ENCODE data around the gene CNTNAP2.

The CNTNAP2 gene

GRCh38 chr7:147523056-147523455 lies 1406.5 kb downstream of the CNTNAP2 start:
- no peak for DNase-seq (ENCODE audit: low read depth in 4 of 4, low spot score in 1 of 4)

DNA sequence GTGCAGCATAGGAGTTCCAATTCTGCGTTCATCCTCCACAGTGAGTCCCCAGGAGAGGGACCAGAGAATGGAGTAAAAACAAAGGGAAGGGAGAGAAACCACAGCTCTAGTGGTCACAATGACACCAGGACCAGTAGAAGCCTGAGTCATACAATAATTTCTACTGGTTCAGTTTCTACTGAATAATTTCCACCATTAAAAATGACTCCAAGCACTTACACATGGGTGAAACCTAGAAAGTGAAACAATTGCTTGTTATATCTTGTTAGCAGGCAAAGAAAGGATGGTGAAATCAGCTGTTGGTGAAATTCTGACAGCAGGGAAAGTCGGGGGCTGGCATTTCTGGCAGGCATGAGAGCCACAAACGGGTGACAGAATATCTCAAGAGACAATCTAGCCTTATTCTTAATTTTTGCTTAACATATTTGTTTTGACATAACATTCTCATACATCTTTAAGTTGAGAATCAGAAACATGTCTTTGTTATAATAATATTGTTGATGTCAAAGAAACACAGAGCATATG lies 1408.2 kb downstream of the CNTNAP2 start:
- no peak for DNase-seq (ENCODE audit: low read depth in 4 of 4, low spot score in 1 of 4)

DNA sequence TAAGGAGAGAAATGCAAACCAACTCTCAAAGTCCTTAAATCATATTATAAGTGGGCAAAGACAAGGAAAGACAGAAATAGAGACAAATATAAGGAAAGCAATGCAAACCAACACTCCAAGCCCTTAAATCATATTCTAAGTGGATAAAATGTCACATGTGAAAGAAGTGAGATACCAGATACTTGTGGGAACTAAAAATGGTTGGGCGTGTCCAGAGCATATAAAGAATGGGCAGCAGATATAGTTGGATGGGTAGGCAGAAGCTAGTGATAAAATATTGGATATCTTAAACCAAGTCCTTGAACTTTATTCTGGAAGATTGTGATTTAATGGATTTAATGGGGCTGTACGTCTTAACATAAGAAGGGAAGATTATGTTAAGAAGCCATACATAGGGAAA lies 1408.7 kb downstream of the CNTNAP2 start:
- no peak for DNase-seq (ENCODE audit: low read depth in 4 of 4, low spot score in 1 of 4)

DNA sequence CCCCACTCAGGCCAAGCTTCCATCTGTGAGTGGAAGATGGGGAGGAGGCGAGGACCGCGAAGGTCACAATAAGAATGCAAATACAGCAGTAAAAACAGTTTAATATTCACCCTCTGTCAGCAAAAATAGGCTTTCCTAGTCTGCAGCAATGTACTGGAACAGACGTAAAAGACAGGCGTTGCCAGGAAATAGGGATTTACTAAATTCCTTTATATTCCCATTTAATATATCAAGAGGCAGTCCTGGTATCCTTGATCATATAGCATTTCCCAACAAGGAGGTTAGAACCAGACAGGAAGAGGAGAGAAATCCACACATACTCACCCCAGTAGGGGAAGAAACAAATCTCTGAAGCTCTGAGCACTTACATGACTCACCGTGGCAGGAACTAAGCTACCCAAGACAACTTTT lies 1419.1 kb downstream of the CNTNAP2 start:
- DNase-seq (ENCODE audit: low read depth in 4 of 4, low spot score in 1 of 4): no peak

DNA sequence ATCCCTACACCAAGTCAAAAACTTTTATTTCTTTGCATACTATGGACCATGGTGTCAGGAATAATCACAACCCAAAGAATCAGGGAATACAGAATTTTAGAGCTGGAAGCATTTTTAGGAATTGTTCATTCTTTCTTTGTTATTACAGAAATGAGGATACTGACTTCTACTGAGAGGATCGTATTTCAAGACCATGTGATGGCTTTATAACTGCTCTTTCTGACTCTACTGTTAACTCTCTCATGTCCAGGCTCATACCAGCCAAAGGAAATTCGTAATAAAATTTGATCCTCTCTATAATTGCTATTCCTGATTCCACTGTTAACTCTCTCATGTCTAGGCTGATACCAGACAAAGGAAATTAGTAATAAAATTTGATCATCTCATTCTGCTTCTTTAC lies 1423.1 kb downstream of the CNTNAP2 start:
- DNase-seq (ENCODE audit: low read depth in 4 of 4, low spot score in 1 of 4): no peak

- no peak for DNase-seq (ENCODE audit: low read depth in 4 of 4, low spot score in 1 of 4)
Observed at GRCh38 chr7:147540743-147541142, 1424.1 kb downstream of the CNTNAP2 start.

DNA sequence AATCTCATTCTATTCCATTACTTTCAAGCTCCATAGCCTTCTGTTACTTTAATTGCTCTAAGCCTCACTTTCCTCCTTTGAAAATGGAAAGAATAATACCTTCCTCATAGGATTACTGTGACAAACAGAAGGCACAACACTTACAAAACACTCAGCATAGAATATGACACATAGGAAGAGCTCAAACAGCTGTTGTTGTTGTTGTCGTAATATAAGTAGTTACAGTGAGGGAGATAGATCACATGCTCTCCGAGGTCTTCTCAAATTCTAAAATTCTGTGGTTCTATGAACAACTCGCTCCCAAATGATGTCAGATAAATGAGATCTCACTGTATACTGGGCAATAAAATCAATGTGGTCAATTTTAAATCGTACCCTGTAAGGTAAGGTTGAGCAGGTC lies 1424.7 kb downstream of the CNTNAP2 start:
- no peak for DNase-seq (ENCODE audit: low read depth in 4 of 4, low spot score in 1 of 4)

- no peak for DNase-seq (ENCODE audit: low read depth in 4 of 4, low spot score in 1 of 4)
Observed at GRCh38 chr7:147547252-147547897, 1430.8 kb downstream of the CNTNAP2 start.

- DNase-seq (ENCODE audit: low read depth in 4 of 4, low spot score in 1 of 4): no peak
Observed at GRCh38 chr7:147556317-147556716, 1439.7 kb downstream of the CNTNAP2 start.

DNA sequence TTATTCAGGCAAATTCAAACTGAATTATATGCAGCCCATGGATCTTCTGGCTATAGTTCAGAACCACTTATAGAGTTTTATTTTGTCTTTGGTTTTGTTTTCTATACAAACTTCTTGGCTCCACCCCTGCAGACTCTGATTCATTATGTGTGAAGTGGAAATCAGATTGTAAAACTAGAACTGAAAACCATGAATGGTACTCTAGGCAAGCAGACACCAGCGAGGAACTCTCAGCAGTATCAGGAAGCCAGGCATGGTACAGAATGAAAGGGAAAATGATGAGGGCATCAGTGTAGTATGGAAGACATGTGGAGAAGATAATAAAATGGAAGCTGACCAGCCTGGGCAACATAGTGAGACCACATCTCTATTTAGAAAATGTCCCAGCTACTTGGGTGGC lies 1447.1 kb downstream of the CNTNAP2 start:
- no peak for DNase-seq (ENCODE audit: low read depth in 4 of 4, low spot score in 1 of 4)

- no peak for DNase-seq (ENCODE audit: low read depth in 4 of 4, low spot score in 1 of 4)
Observed at GRCh38 chr7:147564786-147565476, 1448.3 kb downstream of the CNTNAP2 start.

DNA sequence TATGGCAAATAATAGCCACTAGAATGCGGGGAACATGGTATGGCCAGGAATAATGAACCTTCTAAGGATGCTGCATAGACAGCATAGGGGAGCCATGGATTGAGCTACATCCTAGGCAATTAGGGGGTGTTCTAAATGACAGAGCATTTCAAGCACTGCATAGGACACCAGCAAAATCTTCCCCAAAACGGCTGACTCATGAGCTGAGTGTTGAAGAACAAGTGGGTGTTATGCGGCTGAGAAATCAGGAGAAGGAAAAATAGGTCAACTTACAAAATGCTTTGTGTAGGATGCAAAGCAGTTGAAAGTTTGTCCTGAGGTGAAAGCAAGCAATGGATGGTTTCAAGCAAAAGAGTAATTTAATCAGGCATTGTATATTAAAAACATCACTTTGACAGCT lies 1450.4 kb downstream of the CNTNAP2 start:
- no peak for DNase-seq (ENCODE audit: low read depth in 4 of 4, low spot score in 1 of 4)

DNA sequence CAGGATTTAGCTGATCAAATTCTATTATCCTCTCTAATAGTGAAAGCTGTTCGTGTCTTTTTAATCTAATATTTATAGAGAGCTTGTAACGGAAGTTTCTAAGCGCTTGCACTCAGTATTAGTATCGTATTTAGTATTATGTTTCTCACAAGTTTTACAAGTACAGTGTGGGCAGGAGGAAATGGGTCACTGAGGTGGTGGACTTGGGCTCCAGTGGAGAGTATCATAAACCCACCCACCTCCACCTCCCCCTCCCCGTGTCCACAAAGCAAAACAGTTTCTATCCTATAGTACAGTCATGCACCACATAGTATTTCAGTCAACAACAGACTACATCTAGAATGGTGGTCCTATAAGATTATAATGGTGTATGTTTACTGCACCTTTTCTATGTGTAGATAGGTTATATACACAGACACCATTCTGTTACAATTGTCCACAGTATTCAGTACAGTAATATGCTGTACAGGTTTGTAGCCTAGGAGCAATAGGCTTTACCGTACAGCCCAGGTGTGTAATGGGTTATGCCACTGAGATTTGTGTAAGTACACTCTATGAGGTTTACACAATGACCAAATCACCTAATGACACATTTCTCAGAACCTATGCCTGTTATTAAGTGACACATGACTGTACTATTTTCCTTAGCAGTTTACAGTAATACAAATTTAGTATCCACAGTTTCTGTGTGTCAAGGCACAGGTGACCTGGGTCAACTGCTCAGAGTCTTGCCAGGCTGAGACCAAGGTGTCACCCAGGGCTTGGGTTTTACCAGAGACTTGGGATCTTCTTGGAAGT lies 1452.7 kb downstream of the CNTNAP2 start:
- DNase-seq (ENCODE audit: low read depth in 4 of 4, low spot score in 1 of 4): no peak

DNA sequence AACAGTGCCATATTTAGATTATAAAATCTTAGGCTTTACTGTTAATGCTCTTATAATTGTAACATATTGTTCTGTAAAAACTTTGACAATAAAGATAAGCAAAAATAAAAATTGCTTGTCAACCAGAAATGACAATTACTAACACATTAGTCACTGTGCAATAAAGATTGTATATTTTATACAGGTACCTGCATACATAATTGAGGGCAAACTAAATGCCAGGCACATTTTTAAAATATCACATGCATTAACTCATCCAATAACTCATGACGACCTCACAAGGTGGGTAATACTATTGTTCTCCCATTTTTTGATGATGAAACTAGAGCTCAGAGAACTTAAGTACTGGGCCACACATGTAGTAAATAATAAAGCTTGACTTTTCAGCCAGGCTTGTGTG lies 1453.8 kb downstream of the CNTNAP2 start:
- DNase-seq (ENCODE audit: low read depth in 4 of 4, low spot score in 1 of 4): no peak

GRCh38 chr7:147571436-147572185 lies 1455.0 kb downstream of the CNTNAP2 start:
- DNase-seq (ENCODE audit: low read depth in 4 of 4, low spot score in 1 of 4): no peak

DNA sequence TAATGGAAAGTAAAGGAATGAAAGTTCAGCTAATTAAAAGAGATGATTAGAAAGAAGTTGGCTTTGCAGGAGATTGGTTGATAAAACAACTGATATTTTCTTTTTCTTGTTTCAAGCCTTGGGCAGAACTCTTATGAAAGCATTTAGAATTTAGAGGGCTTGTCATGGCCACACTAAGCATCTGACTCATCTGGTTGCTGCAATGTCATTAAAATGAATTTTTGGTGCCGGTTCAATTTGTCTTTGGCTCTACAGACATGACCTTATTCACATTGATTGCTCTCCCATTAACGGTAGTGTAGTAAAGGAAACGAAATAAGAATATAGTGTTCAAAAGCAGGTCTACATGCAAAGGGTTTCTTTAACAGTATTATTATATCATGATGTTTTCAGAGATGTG lies 1461.6 kb downstream of the CNTNAP2 start:
- DNase-seq (ENCODE audit: low read depth in 4 of 4, low spot score in 1 of 4): no peak

GRCh38 chr7:147579148-147579547 lies 1462.5 kb downstream of the CNTNAP2 start:
- DNase-seq (ENCODE audit: low read depth in 4 of 4, low spot score in 1 of 4): no peak

DNA sequence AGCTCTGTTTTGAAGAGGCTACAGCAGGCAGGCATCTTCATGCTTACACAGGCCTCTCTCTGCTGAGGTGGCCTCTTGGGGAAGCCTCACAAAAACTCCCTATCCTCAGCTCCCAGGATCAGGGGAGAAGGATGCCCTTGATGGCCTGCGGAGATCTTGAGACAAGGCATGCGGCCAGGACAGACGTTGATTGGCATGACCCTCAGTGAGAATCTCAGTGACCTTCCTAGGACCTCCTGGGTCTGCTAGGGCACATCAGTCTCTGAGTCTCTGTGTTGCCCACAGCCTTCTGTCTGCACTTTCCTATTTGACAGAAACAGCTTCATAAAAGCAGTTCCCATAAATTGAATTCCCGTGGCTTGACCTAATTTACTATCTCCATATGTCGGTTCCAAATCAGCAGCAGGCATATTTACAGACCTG lies 1468.2 kb downstream of the CNTNAP2 start:
- no peak for DNase-seq (ENCODE audit: low read depth in 4 of 4, low spot score in 1 of 4)

- DNase-seq (ENCODE audit: low read depth in 4 of 4, low spot score in 1 of 4): no peak
Observed at GRCh38 chr7:147586110-147586509, 1469.5 kb downstream of the CNTNAP2 start.

DNA sequence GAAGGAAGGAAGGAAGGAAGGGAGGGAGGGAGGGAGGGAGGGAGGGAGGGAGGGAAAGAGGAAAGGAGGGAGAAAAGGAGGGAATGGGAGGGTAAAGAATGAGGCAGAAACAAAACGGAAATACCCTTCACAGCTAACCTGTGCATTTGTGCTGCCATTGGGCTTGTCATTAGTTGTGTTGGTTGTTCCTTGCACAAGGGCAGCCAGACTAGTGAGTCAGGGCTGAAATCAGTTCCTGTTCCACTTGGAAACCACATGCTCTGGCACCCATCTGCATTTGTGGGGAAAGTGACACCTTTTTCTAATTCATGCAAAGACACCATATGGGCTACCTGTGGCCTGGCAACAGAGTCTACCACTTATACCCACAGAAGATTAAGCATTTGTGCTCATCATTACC lies 1469.9 kb downstream of the CNTNAP2 start:
- no peak for DNase-seq (ENCODE audit: low read depth in 4 of 4, low spot score in 1 of 4)

Data from stimulated activated CD4-positive, alpha-beta T cell treated with anti-CD3 and anti-CD28 coated beads, Interleukin-1b, Interleukin-23, amount 100 ng/mL, for 24 hours (primary cell).